Amygdala (tissue), 56 donors: ENCODE results near the gene HAPLN3.
"Not testable (repeated sequence)": the region's sequence is repeated elsewhere in the genome, so short reads cannot be mapped to it uniquely, and the experiment has no call there.

Experiments used
- DNase-seq, 56 donors: peaks; one replicate each; lab custom pipeline; 2025; lab: John Stamatoyannopoulos, UW

Gene HAPLN3, protein sequence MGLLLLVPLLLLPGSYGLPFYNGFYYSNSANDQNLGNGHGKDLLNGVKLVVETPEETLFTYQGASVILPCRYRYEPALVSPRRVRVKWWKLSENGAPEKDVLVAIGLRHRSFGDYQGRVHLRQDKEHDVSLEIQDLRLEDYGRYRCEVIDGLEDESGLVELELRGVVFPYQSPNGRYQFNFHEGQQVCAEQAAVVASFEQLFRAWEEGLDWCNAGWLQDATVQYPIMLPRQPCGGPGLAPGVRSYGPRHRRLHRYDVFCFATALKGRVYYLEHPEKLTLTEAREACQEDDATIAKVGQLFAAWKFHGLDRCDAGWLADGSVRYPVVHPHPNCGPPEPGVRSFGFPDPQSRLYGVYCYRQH

DNA sequence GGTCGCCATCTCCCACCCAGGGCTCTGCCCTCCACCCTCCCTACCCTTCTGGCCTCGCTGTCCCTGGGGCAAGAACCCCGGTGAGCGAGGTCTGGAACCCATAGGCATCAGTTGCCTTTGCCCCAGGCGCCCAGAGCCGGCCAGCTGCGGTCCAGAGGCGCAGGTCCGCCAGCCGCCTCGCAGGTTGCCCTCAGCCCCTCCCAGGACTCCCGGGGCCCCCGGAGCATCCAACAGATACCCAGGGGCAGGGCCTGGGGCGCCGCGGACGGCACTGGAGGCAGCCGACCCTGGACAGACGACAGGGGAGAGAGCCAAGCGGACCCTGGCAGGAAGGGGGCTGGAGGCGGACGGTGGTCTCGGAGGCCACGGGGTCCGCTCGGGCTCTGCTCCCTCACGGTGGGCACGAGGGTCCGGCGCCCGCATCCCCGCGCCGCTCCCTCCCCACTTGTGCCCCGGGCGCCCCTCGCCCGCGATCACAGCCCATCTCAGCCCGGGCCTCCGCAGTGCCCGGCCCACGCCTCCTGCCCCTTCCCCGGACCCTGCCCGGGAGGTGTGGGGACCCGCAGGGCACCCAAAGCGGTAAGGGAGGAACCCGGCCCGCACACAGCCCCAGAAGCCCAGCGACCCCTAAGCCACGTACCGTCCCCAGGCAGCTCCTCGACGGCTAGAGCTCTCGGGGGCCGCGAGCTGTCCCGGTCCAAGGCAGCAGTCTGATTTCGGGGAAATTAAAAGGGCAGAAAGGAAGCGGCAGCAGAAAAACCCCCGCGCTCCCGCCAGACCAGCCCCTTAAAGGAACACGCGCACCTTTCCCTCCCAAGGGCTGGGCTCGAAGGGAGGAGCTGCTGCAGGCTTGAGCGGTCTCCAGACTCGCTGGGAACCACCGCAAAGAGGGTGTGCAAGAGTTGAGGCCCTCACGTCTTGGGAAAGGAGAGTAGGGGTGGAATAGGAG lies at the start of gene HAPLN3:
Gene HAPLN3, minus strand, starts transcription at position 726 of the 949 bp plus-strand sequence. CDS start 8,246 bp downstream, outside the sequence.
- DNase-seq: no peak

- DNase-seq: no peak
Observed at GRCh38 chr15:88940110-88940675, 44.8 kb upstream of the HAPLN3 start.

- no peak for DNase-seq
Observed at GRCh38 chr15:88939486-88939806, 44.1 kb upstream of the HAPLN3 start.

DNA sequence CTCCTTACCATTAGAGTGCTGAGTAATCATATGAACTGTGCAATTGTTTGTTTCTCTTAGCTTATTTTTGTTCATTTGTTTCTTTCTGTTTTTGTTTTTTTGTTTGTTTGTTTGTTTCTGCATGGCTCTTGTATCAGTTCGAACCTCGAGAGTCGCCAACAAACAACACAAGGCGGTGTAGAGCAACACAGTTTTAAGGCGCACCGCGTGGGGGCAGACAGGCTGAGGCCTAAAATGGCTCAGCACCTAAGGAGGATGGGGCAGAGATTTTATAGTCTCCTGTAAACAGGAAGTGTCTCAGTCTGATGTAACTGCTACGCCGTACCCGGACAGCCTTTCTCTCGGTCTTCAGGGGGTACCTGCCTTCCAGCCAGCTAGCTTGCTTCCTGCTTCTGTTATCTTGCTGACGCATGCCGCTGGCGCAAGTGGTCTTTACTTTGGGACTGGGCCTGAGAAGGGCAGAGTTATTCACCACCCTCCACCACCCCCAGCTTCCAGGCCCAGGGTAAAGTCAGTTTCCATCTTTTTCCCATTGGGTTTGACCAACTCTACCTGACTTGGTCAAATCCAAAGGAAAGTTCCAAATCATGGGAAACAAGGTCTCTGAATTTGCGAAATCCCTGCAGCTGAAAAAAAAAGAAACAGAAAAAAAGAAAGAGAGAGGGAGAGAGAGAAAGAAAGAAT lies 43.6 kb upstream of the HAPLN3 start:
- DNase-seq: no peak

GRCh38 chr15:88934449-88934848 lies 39.1 kb upstream of the HAPLN3 start:
- DNase-seq: not testable (repeated sequence)

DNA sequence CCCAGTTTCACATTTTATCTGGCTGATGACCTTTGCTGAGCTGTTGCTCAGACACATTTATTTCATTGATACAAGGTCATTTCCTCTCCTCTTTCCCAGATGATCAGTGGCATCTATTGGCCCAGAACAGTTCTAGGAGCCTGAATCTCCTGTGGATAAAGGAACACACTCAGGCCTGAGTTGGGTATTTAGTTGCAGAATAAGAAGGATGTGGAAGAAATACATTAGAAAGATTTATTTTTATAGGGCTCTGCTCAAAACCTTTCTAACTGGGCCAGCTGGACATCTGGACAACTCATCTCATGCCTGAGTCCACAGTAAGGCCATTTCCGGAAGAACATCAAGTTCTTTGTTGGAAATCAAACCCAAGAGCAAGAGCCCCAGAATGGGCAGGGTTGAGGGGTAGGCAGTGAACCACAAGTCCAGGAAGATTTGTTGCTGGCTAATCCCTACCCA lies 37.6 kb upstream of the HAPLN3 start:
- no peak for DNase-seq

- peak in 38 of 56 donors; percentile 7 to 85 (median 50) for DNase-seq
Observed at GRCh38 chr15:88932271-88932874, 37.0 kb upstream of the HAPLN3 start.

DNA sequence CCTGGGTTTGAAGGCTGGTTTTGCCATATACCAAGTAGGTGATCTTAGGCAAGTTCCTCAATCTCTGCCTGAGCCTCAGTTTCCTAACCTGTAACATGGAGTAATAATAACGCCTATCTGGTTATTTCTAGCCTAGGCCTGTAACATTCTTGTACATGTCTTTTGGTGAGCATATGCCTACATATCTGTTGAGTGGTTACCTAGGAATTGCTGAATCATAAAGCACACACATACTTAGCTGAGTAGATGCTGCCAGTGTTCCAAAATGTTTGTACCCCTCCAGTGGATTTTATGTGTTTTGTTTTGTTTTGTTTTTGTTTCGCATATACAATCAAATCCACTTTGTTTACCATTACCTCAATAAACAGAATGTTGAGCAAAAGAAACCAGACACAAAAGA lies 35.2 kb upstream of the HAPLN3 start:
- no peak for DNase-seq

DNA sequence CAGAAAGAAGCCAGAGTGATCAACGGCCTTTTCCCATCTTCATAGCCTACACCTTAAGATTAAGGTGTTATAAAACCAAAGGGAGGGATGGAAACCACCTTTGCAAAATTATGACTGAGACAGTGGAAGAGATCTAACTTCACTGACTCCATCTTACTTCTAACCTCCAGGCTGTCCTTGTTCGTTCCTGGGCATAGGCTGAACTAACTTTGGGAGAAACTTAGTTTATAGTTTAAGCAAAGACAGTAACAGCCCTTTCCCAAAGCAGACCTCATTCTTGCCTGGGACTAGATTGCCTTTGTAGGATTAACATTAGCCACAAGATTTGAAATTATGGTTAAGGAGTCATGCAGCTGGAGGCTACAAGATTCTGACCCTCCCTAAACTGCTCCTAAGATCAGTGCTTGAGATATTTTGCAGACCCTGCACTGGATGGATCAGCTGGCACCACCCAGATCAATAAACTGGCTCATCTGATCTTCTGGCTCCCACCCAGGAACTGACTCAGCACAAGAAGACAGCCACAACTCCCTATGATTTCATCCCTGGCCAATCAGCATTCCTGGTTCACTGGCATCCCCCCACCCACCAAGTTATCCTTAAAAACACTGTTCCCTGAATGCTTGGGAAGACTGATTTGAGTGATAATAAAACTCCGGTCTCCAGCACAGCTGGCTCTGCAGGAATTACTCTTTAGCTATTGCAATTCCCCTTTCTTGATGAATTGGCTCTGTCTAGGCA lies 34.2 kb upstream of the HAPLN3 start:
- not testable (repeated sequence) for DNase-seq

- not testable (repeated sequence) for DNase-seq
Observed at GRCh38 chr15:88928192-88928591, 32.8 kb upstream of the HAPLN3 start.

DNA sequence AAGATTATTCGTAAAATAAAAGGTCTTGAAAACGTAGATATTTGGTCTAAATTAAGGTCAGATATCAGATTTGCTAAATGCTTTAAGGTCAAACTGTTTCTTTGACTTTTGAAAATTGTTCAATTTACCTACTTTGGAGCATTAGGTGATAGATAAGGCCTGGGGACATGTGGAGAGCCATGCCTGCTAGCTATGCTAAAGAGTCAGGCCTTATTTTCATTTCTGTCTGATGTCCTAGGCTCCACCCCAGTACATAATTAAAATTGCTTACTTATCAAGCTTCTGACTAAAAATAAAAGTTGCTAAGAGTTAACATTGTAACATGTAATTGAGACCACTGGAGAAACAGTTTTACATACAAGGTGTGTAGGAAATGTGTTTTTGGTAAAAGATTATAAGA lies 30.3 kb upstream of the HAPLN3 start:
- not testable (repeated sequence) for DNase-seq

GRCh38 chr15:88920892-88921435 lies 25.6 kb upstream of the HAPLN3 start:
- DNase-seq: not testable (repeated sequence)

- DNase-seq: no peak
Observed at GRCh38 chr15:88920186-88920891, 25.0 kb upstream of the HAPLN3 start.

DNA sequence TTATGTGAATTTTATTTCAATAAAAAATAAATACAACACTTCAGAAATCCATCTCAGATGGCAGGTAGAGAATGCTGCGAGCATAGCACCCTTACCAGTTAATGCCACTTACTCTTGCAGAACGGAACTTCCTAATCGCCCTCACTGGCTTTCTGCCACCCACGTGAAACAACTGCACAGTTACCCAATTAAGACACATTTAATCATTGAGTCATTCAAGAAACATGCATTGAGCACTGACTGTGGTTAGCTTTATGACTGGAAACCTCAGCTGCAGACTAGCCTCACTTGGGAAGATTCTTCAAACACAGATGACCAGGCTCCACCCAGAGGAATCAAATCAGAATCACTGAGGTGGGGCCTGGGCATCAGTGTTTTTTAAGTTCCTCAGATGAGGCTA lies 23.4 kb upstream of the HAPLN3 start:
- DNase-seq: peak in 2 of 56 donors; percentile 10 to 14

GRCh38 chr15:88917760-88918159 lies 22.4 kb upstream of the HAPLN3 start:
- DNase-seq: no peak

GRCh38 chr15:88915354-88915753 lies 20.0 kb upstream of the HAPLN3 start:
- DNase-seq: no peak

DNA sequence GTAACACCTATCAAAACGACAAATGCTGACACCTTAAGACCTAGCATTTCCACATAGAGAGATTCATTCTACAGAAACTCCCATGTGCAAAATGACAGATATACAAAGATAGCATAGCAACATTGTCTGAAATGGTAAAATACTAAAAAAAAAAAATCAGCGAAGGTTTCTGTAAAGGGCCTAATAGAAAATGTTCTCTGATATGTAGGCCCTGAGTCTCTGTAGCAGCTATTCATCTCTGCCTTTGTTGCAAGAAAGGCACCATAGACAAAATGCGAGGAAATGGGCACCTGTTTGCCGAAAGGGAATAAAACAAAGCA lies 18.5 kb upstream of the HAPLN3 start:
- DNase-seq: no peak

- DNase-seq: peak in 38 of 56 donors; percentile 12 to 77 (median 50)
Observed at GRCh38 chr15:88913017-88913849, 17.9 kb upstream of the HAPLN3 start, which contains the start of gene MFGE8. Gene MFGE8, minus strand, starts transcription at chr15:88913379. Its CDS starts 60 bp downstream, at chr15:88913319.
